Urinary bladder (tissue), 4 donors: ENCODE data around the gene NR1H3. TPM values are rescaled to one million over a fixed set of nuclear protein-coding genes. Genes with fewer than 3 reads are reported as not detected.
"Not testable (repeated sequence)": the region's sequence is repeated elsewhere in the genome, so short reads cannot be mapped to it uniquely, and the experiment has no call there.

ENCODE experiments used
- DNase-seq: peaks from one replicate; pipeline ENCODE4 v3.0.0-alpha.2; 2015; ENCODE audit errors: extremely low spot score
- H3K27ac ChIP-seq: one replicate; pipeline ENCODE4 v1.5.1; 2013; ENCODE audit warnings: low read depth, mild to moderate bottlenecking, moderate library complexity
- H3K36me3 ChIP-seq: one replicate; pipeline ENCODE4 v1.6.1; 2013; ENCODE audit warnings: mild to moderate bottlenecking, moderate library complexity; ENCODE audit not compliant: insufficient read depth
- H3K4me1 ChIP-seq: one replicate; pipeline ENCODE4 v1.6.1; 2013; ENCODE audit warnings: mild to moderate bottlenecking, moderate library complexity; ENCODE audit not compliant: insufficient read depth
- H3K4me3 ChIP-seq: one replicate; pipeline ENCODE4 v1.5.1; 2013; ENCODE audit warnings: low read depth, low read length
- WGBS: extraction: QIAGEN DNeasy Blood & Tissue Kit; methylation state at CpG from one replicate; pipeline ENCODE4 v1.1.7; 2013; 5-methylcytosine and 5-hydroxymethylcytosine counted together
- polyA plus RNA-seq: library from polyadenylated mRNA; stranded (reverse); fragments of 200-250 nt; gene quantifications from one replicate; pipeline ENCODE4 v1.2.3, GENCODE V29; 2013
- total RNA-seq: library from RNA; depleted of rRNA; stranded (reverse); fragments of >200 nt; gene quantifications from one replicate; pipeline ENCODE4 v1.2.3, GENCODE V29; 2014
- donor health status: healthy with polysubstance abuse.
- donor health status: healthy.

Gene NR1H3
- total RNA-seq = 16.8 TPM
- polyA plus RNA-seq = 43.3 TPM

DNA sequence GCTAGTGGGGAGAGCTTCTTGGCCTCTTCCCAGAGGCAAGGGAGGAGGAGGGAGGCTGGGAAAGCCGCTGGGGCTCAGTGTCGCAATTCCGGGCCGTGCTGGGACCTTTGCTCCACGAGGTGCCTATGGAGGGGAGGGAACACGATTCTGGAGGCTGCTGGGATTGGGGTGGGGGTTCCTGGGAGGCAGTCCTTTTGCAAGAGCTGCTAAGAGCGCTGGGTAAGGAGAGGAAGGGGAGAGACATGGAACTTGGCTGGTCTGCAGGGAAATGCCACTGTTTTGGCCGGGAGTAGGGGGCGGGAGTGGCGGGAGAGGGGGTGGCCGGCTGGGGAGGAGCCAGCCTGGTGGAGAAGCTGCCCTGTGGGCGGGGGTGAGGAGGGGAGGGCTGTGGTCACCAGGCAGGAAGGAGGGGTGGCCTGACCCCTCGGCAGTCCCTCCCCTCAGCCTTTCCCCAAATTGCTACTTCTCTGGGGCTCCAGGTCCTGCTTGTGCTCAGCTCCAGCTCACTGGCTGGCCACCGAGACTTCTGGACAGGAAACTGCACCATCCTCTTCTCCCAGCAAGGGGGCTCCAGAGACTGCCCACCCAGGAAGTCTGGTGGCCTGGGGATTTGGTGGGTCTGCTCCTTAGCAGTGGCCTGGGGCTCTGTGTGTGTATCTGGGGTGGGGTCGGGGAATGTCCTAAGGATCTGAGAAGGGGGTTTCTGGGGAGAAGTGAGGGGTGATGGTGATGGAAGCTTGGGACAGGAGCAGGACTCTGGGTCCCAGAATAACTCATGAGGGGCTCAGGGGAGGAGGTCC lies at the start of gene NR1H3:
Gene NR1H3, plus strand, starts transcription at position 480 of the 800 bp plus-strand sequence. CDS start 1,221 bp downstream, outside the sequence.
- Histone ChIP-seq H3K4me1 (no peaks in the 10 kb centered on the region), H3K4me3 (peak within 1 kb of the TSS; percentile 39), H3K36me3 (no peaks in the 10 kb centered on the region), H3K27ac (peak within 1 kb of the TSS; percentile 84)
- 4% methylated on average over 15 of the region's 15 CpGs for WGBS
- DNase-seq = no peak

DNA sequence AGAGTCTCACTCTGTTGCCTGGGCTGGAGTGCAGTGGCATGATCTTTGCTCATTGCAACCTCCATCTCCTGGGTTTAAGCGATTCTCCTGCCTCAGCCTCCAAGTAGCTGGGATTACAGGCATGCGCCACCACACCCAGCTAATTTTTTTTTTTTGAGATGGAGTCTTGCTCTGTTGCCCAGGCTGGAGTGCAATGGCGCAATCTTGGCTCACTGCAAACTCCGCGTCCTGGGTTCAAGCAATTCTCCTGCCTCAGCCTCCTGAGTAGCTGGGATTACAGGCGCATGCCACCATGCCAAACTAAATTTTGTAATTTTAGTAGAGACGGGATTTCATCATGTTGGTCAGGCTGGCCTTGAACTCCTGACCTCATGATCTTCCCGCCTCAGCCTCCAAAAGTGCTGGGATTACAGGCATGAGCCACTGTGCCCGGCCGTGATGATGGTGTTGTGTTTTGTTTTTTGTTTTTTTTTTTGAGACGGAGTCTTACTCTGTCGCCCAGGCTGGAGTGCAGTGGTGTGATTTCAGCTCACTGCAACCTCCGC lies 49.7 kb upstream of the NR1H3 start:
- WGBS = 95% methylated on average over 13 of the region's 13 CpGs
- not testable (repeated sequence) for H3K4me3 ChIP-seq

DNA sequence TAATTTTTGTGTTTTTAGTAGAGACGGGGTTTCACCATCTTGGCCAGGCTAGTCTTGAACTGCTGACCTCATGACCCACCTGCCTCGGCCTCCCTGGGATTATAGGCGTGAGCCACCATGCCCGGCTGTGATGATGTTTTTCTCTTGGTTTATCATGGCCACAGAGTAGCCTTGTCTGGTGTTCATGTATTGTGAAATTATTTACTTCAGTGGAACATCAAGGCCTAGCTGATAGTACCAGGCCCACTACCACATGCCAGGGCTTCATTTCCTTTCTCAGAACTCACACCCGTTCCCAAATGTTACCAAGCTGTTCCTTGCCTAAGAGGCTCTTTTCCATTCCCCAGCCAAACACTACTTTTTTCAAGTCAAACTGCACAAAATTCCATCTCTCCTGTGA lies 49.2 kb upstream of the NR1H3 start:
- H3K27ac ChIP-seq = no peak overlapping the region
- no peaks in the 10 kb centered on the region for H3K36me3 ChIP-seq
- H3K4me1 ChIP-seq = no peaks in the 10 kb centered on the region
- 91% methylated on average over 5 of the region's 5 CpGs for WGBS
- H3K4me3 ChIP-seq = no peak overlapping the region
- no peak for DNase-seq

More for the DNA sequence above, 49.7 kb upstream of the NR1H3 start:
- not testable (repeated sequence) for H3K27ac ChIP-seq, H3K36me3 ChIP-seq, DNase-seq, H3K4me1 ChIP-seq

DNA sequence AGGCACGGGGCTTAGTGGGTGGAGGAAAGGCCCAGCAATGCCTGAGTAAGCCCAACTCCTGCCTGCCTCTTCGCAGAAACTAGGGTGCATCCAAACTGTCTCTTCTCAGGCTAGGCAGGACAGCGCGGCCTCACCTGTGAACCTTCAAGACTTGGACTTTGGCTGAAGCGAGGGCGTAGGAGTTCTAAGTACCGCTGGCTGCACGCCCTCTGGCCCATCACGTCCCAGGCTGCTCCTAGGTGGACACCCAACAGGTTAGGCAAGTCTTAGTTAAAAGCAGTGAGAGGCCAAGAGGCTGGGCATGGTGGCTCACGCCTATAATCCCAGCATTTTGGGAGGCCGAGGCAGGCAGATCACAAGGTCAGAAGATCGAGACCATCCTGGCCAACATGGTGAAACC lies 44.9 kb upstream of the NR1H3 start:
- no peaks in the 10 kb centered on the region for H3K36me3 ChIP-seq
- no peaks in the 10 kb centered on the region for H3K4me1 ChIP-seq
- no peak overlapping the region for H3K4me3 ChIP-seq
- no peak overlapping the region for H3K27ac ChIP-seq
- DNase-seq = no peak
- 90% methylated on average over 12 of the region's 12 CpGs for WGBS

DNA sequence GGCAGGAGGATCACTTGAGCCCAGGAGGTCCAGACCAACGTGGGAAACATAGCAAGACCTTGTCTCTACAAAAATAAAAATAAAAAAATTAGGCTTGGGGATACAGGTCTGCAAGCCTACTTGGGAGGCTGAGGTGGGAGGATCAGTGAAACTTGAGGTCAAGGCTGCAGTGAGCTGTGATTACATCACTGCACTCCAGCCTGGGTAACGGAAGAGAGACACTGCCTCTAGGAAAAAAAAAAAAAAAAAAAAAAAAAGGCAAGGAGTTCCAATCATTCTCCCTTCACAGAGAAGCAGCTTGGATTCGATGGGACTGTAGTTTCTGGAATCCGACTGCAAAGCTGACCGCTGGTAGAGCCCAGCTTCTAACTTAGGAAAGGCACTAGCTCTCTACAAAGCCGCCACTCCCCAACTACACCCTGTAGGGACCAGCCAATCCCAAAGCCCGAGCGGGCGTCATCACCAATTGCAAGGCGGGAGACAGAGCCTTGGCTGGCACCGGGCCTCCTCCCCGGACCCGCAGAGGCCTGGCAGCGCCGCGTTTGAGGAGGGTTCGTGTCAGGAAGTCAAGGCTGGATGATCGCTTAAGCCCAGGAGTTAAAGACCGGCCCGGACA lies 43.7 kb upstream of the NR1H3 start:
- WGBS = 4% methylated on average over 20 of the region's 20 CpGs
- no peak for DNase-seq
- H3K27ac ChIP-seq = peak overlapping the region; percentile 80
- no peaks in the 10 kb centered on the region for H3K4me1 ChIP-seq
- no peaks in the 10 kb centered on the region for H3K36me3 ChIP-seq
- H3K4me3 ChIP-seq = peak overlapping the region; percentile 60

DNA sequence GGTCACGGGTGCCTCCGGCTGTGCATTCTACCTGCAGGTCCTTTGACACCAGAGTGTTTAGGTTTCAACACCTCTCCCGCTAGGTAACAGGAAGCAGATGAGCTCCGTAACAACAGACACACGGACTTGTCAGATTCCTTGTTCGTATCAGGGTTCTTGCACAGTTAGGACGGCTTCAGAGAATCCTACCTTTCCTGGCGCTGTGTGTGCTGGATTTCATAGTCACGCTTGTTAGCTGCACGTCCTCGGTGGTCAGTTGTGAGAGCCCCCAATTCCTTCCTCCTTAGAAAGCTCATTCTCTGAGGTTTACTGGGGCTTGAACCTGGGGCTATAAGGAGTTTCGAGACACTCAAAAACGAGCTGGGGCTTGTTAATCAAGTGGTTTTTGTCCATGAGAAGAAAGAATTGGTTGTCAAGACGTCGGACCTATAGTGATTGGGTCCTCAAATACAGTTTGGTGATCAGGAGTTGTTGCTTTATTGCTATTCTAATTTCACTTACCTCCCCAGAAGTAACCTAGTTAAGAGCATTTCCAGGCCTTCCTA lies 42.4 kb upstream of the NR1H3 start:
- H3K4me1 ChIP-seq = no peaks in the 10 kb centered on the region
- DNase-seq = no peak
- H3K27ac ChIP-seq = peak overlapping the region; percentile 89
- 7% methylated on average over 15 of the region's 15 CpGs for WGBS
- peak overlapping the region; percentile 60 for H3K4me3 ChIP-seq
- no peaks in the 10 kb centered on the region for H3K36me3 ChIP-seq

DNA sequence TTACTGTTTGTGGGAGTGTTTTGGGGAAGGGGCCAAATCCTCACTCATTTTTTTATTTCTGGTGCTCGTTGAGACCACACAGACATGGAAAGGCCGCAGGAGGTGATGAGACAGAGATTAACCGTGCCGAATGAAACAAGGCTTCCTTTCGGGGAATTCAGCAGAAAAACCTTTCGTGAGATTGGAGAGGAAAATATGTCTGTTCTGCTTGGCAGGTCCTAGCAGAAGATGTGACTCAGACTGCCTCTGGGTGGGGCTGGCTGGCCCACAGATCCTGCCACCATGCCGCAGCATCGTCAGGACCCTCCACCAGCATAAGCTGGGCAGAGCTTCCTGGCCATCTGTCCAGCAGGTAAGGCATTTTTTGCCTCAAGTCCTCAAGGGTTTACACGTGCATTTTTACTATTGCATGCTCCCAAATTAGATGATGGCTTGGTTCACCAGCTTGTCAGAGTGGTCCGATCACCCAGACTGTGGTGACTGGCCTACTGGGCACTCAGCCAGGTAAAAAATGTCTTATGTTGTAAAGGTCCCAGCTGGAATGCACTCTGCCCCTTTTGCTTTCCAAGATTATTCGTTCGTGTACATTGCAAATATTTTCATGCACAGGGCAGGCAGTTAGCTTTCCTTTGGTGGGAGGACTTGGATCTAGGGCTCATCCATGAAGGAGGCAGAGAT lies 41.5 kb upstream of the NR1H3 start:
- no peak for DNase-seq
- Histone ChIP-seq H3K4me3 (peak overlapping the region; percentile 60), H3K27ac (no peak overlapping the region), H3K4me1 (no peaks in the 10 kb centered on the region), H3K36me3 (no peaks in the 10 kb centered on the region)
- WGBS = 2% methylated on average over 12 of the region's 12 CpGs

DNA sequence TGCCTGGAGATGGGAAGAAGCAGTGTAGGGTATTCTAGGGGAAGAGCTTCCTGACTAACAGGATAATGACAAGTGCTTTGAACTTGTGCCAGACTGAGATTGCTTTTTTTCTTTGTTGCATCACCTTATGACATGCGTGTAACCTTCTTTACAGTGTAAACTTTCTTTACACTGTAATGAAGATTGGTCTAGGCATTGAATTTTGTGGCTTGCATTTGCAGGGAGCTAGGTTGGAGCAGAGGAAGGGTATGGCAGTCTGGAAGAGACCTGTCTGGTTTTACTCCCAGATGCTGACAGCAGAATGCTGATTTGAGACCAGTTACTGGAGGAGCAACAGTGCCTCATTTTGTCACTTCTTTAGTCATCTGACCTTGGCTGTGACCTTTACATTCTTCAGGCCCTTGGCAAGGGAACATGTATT lies 37.4 kb upstream of the NR1H3 start:
- 63% methylated on average over 1 of the region's 1 CpG for WGBS
- H3K27ac ChIP-seq = no peak overlapping the region
- H3K4me1 ChIP-seq = no peaks in the 10 kb centered on the region
- H3K36me3 ChIP-seq = no peaks in the 10 kb centered on the region
- H3K4me3 ChIP-seq = no peak overlapping the region
- DNase-seq = no peak

DNA sequence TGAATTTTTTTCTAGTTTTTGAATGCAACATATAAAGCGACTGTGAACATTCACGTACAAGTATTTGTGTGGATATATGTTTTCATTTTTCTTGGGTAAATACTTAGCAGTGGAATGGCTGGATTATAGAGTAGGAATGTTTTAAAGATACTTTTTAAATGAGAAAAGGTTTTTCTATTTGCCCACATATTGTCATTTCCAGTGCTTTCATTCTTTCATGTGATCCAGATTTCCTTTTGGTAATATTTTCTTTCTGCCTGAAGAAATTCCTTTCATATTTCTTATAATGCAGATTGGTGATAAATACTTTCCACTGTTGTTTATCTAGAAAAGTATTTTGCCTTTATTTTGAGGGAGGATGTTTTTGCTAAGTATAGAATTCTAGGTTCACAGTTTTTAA lies 35.1 kb upstream of the NR1H3 start:
- 90% methylated on average over 2 of the region's 2 CpGs for WGBS
- DNase-seq = no peak
- no peaks in the 10 kb centered on the region for H3K4me1 ChIP-seq
- peaks cover 2% of the 10 kb centered on the region for H3K36me3 ChIP-seq
- no peak overlapping the region for H3K27ac ChIP-seq
- no peak overlapping the region for H3K4me3 ChIP-seq

DNA sequence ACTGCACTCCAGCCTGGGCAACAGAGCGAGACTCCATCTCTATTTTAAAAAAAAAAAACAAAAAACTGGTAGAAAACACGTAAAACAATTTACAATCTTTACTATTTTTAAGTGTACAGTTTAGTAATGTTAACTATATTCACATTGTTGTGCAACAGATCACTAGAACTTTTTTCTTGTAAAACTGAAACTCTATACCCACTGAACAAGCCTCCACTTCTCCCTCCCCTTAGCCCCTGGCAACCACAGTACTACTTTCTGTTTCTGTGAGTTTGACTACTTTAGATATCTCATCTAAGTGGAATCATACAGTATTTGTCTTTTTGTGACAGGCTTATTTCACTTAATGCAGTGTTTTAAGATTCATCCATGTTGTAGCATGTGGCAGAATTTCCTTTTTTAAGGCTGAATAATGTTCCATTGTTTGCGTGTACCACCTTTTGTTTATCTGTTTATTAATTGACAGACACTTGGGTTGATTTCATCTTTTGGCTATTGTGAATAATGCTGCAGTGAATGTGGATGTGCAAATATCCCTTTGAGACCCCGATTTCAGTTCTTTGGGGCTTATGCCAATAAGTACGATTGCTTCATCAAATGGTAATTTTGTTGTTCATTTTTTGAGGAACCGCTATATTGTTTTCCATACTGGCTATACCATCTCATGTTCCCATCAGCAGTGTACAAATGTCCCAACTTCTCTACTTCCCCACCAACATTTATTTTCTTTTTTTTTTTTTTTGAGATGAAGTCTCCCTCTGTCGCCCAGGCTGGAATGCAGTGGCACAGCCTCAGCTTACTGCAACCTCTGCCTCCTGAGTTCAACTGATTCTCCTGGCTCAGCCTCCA lies 32.0 kb upstream of the NR1H3 start:
- H3K27ac ChIP-seq = no peak overlapping the region
- no peak overlapping the region for H3K4me3 ChIP-seq
- H3K36me3 ChIP-seq = peaks cover 2% of the 10 kb centered on the region
- no peak for DNase-seq
- no peaks in the 10 kb centered on the region for H3K4me1 ChIP-seq
- WGBS = 96% methylated on average over 7 of the region's 7 CpGs

DNA sequence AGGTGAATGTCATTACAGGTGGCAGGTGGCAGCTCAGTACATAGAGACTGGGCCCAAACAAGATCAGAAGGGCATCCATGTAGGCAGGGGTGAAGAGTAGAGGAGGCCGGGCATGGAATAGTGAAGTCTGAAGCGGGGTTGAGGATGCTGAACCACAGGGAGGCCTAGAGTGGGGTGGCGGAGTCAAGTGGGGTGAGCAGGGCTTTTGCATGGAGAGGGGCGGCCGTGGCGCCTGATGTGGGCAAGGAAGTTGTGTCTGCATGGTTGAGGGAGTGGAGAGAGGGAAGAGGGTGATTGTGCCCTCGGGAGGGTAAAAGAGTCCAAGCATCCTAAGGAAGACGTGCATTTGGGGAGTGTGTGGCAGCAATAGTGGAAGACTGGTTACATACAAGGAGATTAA lies 28.6 kb upstream of the NR1H3 start:
- WGBS = 94% methylated on average over 8 of the region's 8 CpGs
- no peak overlapping the region for H3K4me3 ChIP-seq
- H3K36me3 ChIP-seq = peaks cover 2% of the 10 kb centered on the region
- H3K27ac ChIP-seq = no peak overlapping the region
- no peak for DNase-seq
- no peaks in the 10 kb centered on the region for H3K4me1 ChIP-seq

DNA sequence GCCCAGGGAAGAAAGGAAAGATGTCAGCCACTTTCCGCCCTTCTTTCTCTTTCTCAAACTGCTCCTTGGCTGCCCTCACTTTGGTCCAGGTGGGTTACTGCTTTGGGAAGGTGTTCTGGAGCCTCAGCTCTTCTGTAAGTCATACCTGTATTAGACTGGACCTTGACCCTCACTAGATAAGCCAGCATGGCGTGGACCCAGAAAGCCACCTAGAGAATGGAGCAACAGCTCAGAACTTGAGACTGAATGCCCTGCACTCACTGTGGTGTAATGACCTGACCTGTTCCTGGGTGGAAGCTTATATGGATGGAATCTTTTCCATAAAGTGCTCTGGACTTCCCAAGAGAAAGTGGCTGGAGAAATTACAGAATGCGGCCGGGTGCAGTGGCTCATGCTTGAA lies 24.7 kb upstream of the NR1H3 start:
- no peak for DNase-seq
- H3K4me3 ChIP-seq = no peak overlapping the region
- H3K27ac ChIP-seq = no peak overlapping the region
- WGBS = 95% methylated on average over 4 of the region's 4 CpGs
- H3K36me3 ChIP-seq = no peaks in the 10 kb centered on the region
- no peaks in the 10 kb centered on the region for H3K4me1 ChIP-seq
